DND-41 (cell line): Measurements from ENCODE around the gene PTPRN2.

Experiments
- CTCF ChIP-seq: IDR thresholded peaks from 2 replicates; pipeline ENCODE4 v1.5.1; 2012; ENCODE audit warnings: borderline replicate concordance, low read length, moderate library complexity, mild to moderate bottlenecking; ENCODE audit not compliant: poor library complexity, severe bottlenecking; ENCODE audit errors: extremely low read depth
- EZH2 ChIP-seq: IDR thresholded peaks from 3 replicates; pipeline ENCODE4 v1.6.1; 2012; ENCODE audit warnings: borderline replicate concordance, low read depth, mild to moderate bottlenecking, moderate library complexity, low read length, inconsistent platforms; ENCODE audit not compliant: severe bottlenecking

- TF ChIP-seq CTCF (no peak), EZH2 (no peak)
Observed at GRCh38 chr7:158003441-158004122, 584.0 kb downstream of the PTPRN2 start.
